Stomach (tissue), 4 donors: ENCODE measurements around the gene LRP4.

Experiments used
- EP300 ChIP-seq: sonication (generic); formaldehyde crosslinking; IDR thresholded peaks from one replicate; pipeline ENCODE4 v1.6.1; 2017; ENCODE audit warnings: antibody characterized with exemption
- POLR2A ChIP-seq, 4 donors: fragments of 450-650 bp; IDR thresholded peaks; one replicate each; pipeline ENCODE4 v1.6.1; 2016; ENCODE audit warnings: antibody characterized with exemption in 4 of 4, control low read depth in 2 of 4, mild to moderate bottlenecking in 1 of 4, moderate library complexity in 1 of 4
- TF ChIP-seq, protein P1 (sequence below), 7 experiments: fragments of 450-650 bp in 4 of 7; fragments of 200-600 bp in 3 of 7; sonication (generic) in 3 of 7; IDR thresholded peaks; one replicate each; pipeline ENCODE4 v1.5.1; 2016 to 2019; ENCODE audit warnings: antibody characterized with exemption in 7 of 7, control low read depth in 2 of 7, mild to moderate bottlenecking in 1 of 7

DNA sequence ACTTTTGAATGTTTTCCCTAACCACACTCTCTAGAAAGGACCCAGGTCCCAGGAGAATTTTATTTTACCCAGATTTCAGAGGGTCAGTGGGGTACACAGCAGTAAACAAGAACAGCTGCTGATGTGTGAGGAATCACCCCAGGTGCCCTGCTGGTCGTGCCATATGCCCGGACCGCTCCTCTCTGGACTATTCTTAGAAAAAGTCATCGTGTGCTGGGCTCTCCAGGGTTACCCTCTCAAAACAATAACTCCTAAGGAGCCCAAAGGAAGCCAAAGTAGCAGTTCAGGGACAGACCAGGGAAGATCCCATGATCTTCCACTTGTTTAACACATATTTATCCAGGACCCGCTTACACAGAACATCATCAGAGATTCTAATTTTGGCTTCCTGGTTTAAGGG is 29.7 kb downstream of the LRP4 start:
- TF ChIP-seq, protein P1, sequence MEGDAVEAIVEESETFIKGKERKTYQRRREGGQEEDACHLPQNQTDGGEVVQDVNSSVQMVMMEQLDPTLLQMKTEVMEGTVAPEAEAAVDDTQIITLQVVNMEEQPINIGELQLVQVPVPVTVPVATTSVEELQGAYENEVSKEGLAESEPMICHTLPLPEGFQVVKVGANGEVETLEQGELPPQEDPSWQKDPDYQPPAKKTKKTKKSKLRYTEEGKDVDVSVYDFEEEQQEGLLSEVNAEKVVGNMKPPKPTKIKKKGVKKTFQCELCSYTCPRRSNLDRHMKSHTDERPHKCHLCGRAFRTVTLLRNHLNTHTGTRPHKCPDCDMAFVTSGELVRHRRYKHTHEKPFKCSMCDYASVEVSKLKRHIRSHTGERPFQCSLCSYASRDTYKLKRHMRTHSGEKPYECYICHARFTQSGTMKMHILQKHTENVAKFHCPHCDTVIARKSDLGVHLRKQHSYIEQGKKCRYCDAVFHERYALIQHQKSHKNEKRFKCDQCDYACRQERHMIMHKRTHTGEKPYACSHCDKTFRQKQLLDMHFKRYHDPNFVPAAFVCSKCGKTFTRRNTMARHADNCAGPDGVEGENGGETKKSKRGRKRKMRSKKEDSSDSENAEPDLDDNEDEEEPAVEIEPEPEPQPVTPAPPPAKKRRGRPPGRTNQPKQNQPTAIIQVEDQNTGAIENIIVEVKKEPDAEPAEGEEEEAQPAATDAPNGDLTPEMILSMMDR (IDR thresholded peaks at IDR 0.05): no peak
- TF ChIP-seq POLR2A (IDR thresholded peaks at IDR 0.05) (no peak), EP300 (no peak)
